IMR-90 (cell line): Measurements from ENCODE around the gene HSP90AA1. TPM values are rescaled to one million over a fixed set of nuclear protein-coding genes. Genes with fewer than 3 reads are reported as not detected.

ENCODE experiments used
- ATAC-seq: fragments of 200-7000 bp; cut with Tn5 transposase; 2 replicates; pipeline ENCODE4 v1.9.1; 2020; ENCODE audit warnings: low read depth, mild to moderate bottlenecking, moderate library complexity
- BruUV-seq: library from RNA; stranded (reverse); fragments of 400-500 nt; replicated peaks from 2 replicates; lab custom pipeline; 2021; lab: Mats Ljungman, UMichigan
- CTCF ChIA-PET: fragments of 300-600 bp; formaldehyde crosslinking; extraction: SDS; loops from one replicate; lab custom pipeline; 2021; ENCODE audit warnings: antibody characterized with exemption; lab: Yijun Ruan, JAX
- POLR2A ChIA-PET: fragments of 300-600 bp; sonication (Branson Sonifier 250); formaldehyde crosslinking; loops from one replicate; lab custom pipeline; 2022; ENCODE audit warnings: antibody characterized with exemption; ENCODE audit not compliant: unreplicated experiment; lab: Charles Lee
- DNase-seq: peaks from one replicate; pipeline ENCODE4 v3.0.0; 2013
- H2AFZ ChIP-seq: replicated peaks from 2 replicates; pipeline ENCODE3; 2013; ENCODE audit warnings: low read length, mild to moderate bottlenecking; ENCODE audit not compliant: poor library complexity
- H2AK5ac ChIP-seq: 2 replicates; pipeline ENCODE4 v1.6.1; 2013; ENCODE audit warnings: low read depth, low read length, inconsistent platforms
- H2AK9ac ChIP-seq: replicated peaks from 2 replicates; pipeline ENCODE3; 2013; ENCODE audit warnings: mild to moderate bottlenecking, low read depth, low read length, moderate library complexity; ENCODE audit not compliant: poor library complexity
- H2BK120ac ChIP-seq: 2 replicates; pipeline ENCODE4 v1.6.1; 2013; ENCODE audit warnings: low read depth, low read length, inconsistent platforms
- H2BK15ac ChIP-seq: 3 replicates; pipeline ENCODE4 v1.6.1; 2013; ENCODE audit warnings: low read depth, low read length, inconsistent platforms
- H2BK20ac ChIP-seq: 2 replicates; pipeline ENCODE4 v1.6.1; 2013; ENCODE audit warnings: low read depth, mild to moderate bottlenecking, inconsistent platforms, low read length, moderate library complexity
- H2BK5ac ChIP-seq: 2 replicates; pipeline ENCODE4 v1.6.1; 2013; ENCODE audit warnings: mild to moderate bottlenecking, low read depth, low read length, inconsistent platforms; ENCODE audit not compliant: poor library complexity, severe bottlenecking
- H3K14ac ChIP-seq: replicated peaks from 2 replicates; pipeline ENCODE4 v1.6.1; 2013; ENCODE audit warnings: low read depth, low read length, inconsistent platforms
- H3K18ac ChIP-seq: 2 replicates; pipeline ENCODE4 v1.6.1; 2013; ENCODE audit warnings: low read depth, low read length, control low read depth
- H3K23ac ChIP-seq: 2 replicates; pipeline ENCODE4 v1.6.1; 2013; ENCODE audit warnings: low read depth, low read length, inconsistent platforms
- H3K27ac ChIP-seq: 2 replicates; pipeline ENCODE4 v1.5.1; 2013; ENCODE audit warnings: mild to moderate bottlenecking, control low read depth, low read length; ENCODE audit not compliant: insufficient read depth
- H3K27me3 ChIP-seq: 2 replicates; pipeline ENCODE4 v1.6.1; 2013; ENCODE audit warnings: low read length; ENCODE audit not compliant: control insufficient read depth, insufficient read depth
- H3K36me3 ChIP-seq: 2 replicates; pipeline ENCODE4 v1.6.1; 2013; ENCODE audit warnings: low read length, mixed read lengths; ENCODE audit not compliant: control insufficient read depth, insufficient read depth
- H3K4ac ChIP-seq: 2 replicates; pipeline ENCODE4 v1.6.1; 2013; ENCODE audit warnings: low read depth, low read length, inconsistent platforms
- H3K4me1 ChIP-seq: 2 replicates; pipeline ENCODE4 v1.6.1; 2013; ENCODE audit warnings: low read length, mixed read lengths; ENCODE audit not compliant: control insufficient read depth, insufficient read depth
- H3K4me2 ChIP-seq: 2 replicates; pipeline ENCODE4 v1.6.1; 2013; ENCODE audit warnings: low read depth, mild to moderate bottlenecking, control low read depth, low read length, moderate library complexity
- H3K4me3 ChIP-seq: 2 replicates; pipeline ENCODE4 v1.5.1; 2013; ENCODE audit warnings: low read depth, mild to moderate bottlenecking, control low read depth, low read length, moderate library complexity; ENCODE audit not compliant: insufficient read depth
- H3K56ac ChIP-seq: 2 replicates; pipeline ENCODE4 v1.6.1; 2013; ENCODE audit warnings: low read length, inconsistent platforms; ENCODE audit not compliant: insufficient read depth; ENCODE audit errors: extremely low read depth
- H3K79me1 ChIP-seq, 2 experiments: 2 replicates each; pipeline ENCODE4 v1.6.1; 2013; ENCODE audit warnings: low read length in 2 of 2, inconsistent platforms in 1 of 2, low read depth in 1 of 2
- H3K9ac ChIP-seq: 2 replicates; pipeline ENCODE4 v1.6.1; 2013; ENCODE audit warnings: low read depth, low read length, control low read depth
- H3K9me1 ChIP-seq: 2 replicates; pipeline ENCODE4 v1.6.1; 2013; ENCODE audit warnings: low read length, inconsistent platforms; ENCODE audit not compliant: insufficient read depth
- H3K9me3 ChIP-seq: 2 replicates; pipeline ENCODE4 v1.6.1; 2013; ENCODE audit warnings: low read length; ENCODE audit not compliant: control insufficient read depth, insufficient read depth
- H4K20me1 ChIP-seq: 2 replicates; pipeline ENCODE4 v1.6.1; 2013; ENCODE audit warnings: low read length, inconsistent platforms; ENCODE audit not compliant: insufficient read depth
- H4K5ac ChIP-seq: 2 replicates; pipeline ENCODE4 v1.6.1; 2013; ENCODE audit warnings: mild to moderate bottlenecking, low read depth, low read length, control low read depth
- H4K8ac ChIP-seq, 2 experiments: 2 replicates each; pipeline ENCODE4 v1.6.1; 2013; ENCODE audit warnings: low read depth in 2 of 2, low read length in 2 of 2, control low read depth in 1 of 2, inconsistent platforms in 1 of 2
- H4K91ac ChIP-seq: 2 replicates; pipeline ENCODE4 v1.6.1; 2013; ENCODE audit warnings: low read depth, low read length, inconsistent platforms; ENCODE audit not compliant: insufficient read depth
- BHLHE40 ChIP-seq: fragments of 150-350 bp; IDR thresholded peaks from 2 replicates; pipeline ENCODE4 v1.6.1; 2016; ENCODE audit warnings: mild to moderate bottlenecking, low read depth, low read length
- CEBPB ChIP-seq: IDR thresholded peaks from 2 replicates; pipeline ENCODE4 v1.6.1; 2012; ENCODE audit warnings: low read depth, low read length, improper control_type of control experiment
- CHD1 ChIP-seq: IDR thresholded peaks from 2 replicates; pipeline ENCODE4 v1.6.1; 2012; ENCODE audit warnings: low read depth, low read length, improper control_type of control experiment
- FOS ChIP-seq: fragments of 150-350 bp; IDR thresholded peaks from 2 replicates; pipeline ENCODE4 v1.6.1; 2016; ENCODE audit warnings: low read depth, low read length
- MAFK ChIP-seq: IDR thresholded peaks from 2 replicates; pipeline ENCODE4 v1.6.1; 2012; ENCODE audit warnings: low read depth, low read length, improper control_type of control experiment
- MXI1 ChIP-seq: IDR thresholded peaks from 2 replicates; pipeline ENCODE4 v1.6.1; 2012; ENCODE audit warnings: low read depth, mild to moderate bottlenecking, low read length, moderate library complexity, borderline replicate concordance
- NFE2L2 ChIP-seq: fragments of 150-350 bp; IDR thresholded peaks from 2 replicates; pipeline ENCODE4 v1.6.1; 2016; ENCODE audit warnings: low read depth, mild to moderate bottlenecking, low read length
- POLR2A ChIP-seq: IDR thresholded peaks from 2 replicates; pipeline ENCODE4 v1.6.1; 2012; ENCODE audit warnings: mild to moderate bottlenecking, low read depth, low read length
- RAD21 ChIP-seq: IDR thresholded peaks from 2 replicates; pipeline ENCODE4 v1.6.1; 2012; ENCODE audit warnings: low read length, improper control_type of control experiment
- RCOR1 ChIP-seq: IDR thresholded peaks from 2 replicates; pipeline ENCODE4 v1.6.1; 2012; ENCODE audit warnings: mild to moderate bottlenecking, low read length, improper control_type of control experiment; ENCODE audit not compliant: insufficient replicate concordance
- RFX5 ChIP-seq: IDR thresholded peaks from 2 replicates; pipeline ENCODE4 v1.8.0; 2012; ENCODE audit warnings: low read depth, mild to moderate bottlenecking, low read length, moderate library complexity
- SMC3 ChIP-seq: fragments of 150-350 bp; IDR thresholded peaks from 2 replicates; pipeline ENCODE4 v1.6.1; 2016; ENCODE audit warnings: low read depth, mild to moderate bottlenecking, antibody characterized with exemption, low read length, moderate library complexity
- WGBS, 2 experiments: methylation state at CpG; one replicate each; pipeline versions ENCODE4 v1.1.5 to v1.1.7; 2013; ENCODE audit warnings: missing lambda C conversion rate in 2 of 2; ENCODE audit not compliant: insufficient read length in 1 of 2; ENCODE audit errors: extremely low coverage in 2 of 2; 5-methylcytosine and 5-hydroxymethylcytosine counted together
- dilution Hi-C: fragments of 300-500 bp; cut with HindIII; formaldehyde crosslinking; loops from one replicate; pipeline ENCODE4 v1.14.3; 2018; ENCODE audit warnings: low sequenced_read_pairs; ENCODE audit not compliant: unreplicated experiment
- in situ Hi-C: fragments of 300-500 bp; cut with MboI; formaldehyde crosslinking; loops from 3 replicates; pipeline ENCODE4 v1.14.3; 2019; ENCODE audit warnings: low sequenced_read_pairs, inconsistent platforms, mixed read lengths
- intact Hi-C: fragments of 100-400 bp; cut with micrococcal nuclease; formaldehyde crosslinking; loops from 2 replicates; pipeline ENCODE4 v1.10.0; 2022
- polyA plus RNA-seq, 3 experiments: library from polyadenylated mRNA; depleted of rRNA; stranded (reverse); fragments of >200 nt; gene quantifications; 2 replicates each; pipeline ENCODE4 v1.2.3, GENCODE V29; 2012; ENCODE audit warnings: low replicate concordance in 1 of 3
- total RNA-seq: library from RNA; depleted of rRNA; stranded (reverse); fragments of >200 nt; gene quantifications from 2 replicates; pipeline ENCODE4 v1.2.3, GENCODE V29; 2012
- TF ChIP-seq, protein P1 (sequence below): conservative IDR thresholded peaks from 2 replicates; pipeline ENCODE4 v1.5.1; 2012; ENCODE audit warnings: mild to moderate bottlenecking, low read depth, low read length, improper control_type of control experiment
- TF ChIP-seq, protein P2 (sequence below): fragments of 150-350 bp; IDR thresholded peaks from 2 replicates; pipeline ENCODE4 v1.6.1; 2017; ENCODE audit warnings: mild to moderate bottlenecking, antibody characterized with exemption, low read length, low read depth
- TF ChIP-seq, protein P3 (sequence below): fragments of 150-350 bp; IDR thresholded peaks from 2 replicates; pipeline ENCODE4 v1.6.1; 2016; ENCODE audit warnings: low read depth, mild to moderate bottlenecking, low read length, moderate library complexity, borderline replicate concordance

Gene HSP90AA1
- total and polyA plus RNA-seq, 2 of the 4 experiments (the other 2 are of a cell fraction), result 535 to 578 TPM

- WGBS, 2 experiments, result 95% methylated on average over 4 of the region's 7 CpGs; no CpG with 5 or more reads in 1 of the 2 experiments
- intact Hi-C loops, result no loop called here
- in situ Hi-C loops, result loop anchor here (25.0 kb wide), 1 partner anchor 231 kb away; the partner anchor contains the start of genes MOK and ZNF839
- TF ChIP-seq SMC3 (no peak), NFE2L2 (no peak), MAFK (no peak), BHLHE40 (no peak), RCOR1 (no peak), MXI1 (no peak), RAD21 (no peak), RFX5 (no peak), CHD1 (no peak), CEBPB (no peak), POLR2A (no peak), FOS (no peak)
- TF ChIP-seq, protein P1, sequence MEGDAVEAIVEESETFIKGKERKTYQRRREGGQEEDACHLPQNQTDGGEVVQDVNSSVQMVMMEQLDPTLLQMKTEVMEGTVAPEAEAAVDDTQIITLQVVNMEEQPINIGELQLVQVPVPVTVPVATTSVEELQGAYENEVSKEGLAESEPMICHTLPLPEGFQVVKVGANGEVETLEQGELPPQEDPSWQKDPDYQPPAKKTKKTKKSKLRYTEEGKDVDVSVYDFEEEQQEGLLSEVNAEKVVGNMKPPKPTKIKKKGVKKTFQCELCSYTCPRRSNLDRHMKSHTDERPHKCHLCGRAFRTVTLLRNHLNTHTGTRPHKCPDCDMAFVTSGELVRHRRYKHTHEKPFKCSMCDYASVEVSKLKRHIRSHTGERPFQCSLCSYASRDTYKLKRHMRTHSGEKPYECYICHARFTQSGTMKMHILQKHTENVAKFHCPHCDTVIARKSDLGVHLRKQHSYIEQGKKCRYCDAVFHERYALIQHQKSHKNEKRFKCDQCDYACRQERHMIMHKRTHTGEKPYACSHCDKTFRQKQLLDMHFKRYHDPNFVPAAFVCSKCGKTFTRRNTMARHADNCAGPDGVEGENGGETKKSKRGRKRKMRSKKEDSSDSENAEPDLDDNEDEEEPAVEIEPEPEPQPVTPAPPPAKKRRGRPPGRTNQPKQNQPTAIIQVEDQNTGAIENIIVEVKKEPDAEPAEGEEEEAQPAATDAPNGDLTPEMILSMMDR, result no peak
- TF ChIP-seq, protein P2, sequence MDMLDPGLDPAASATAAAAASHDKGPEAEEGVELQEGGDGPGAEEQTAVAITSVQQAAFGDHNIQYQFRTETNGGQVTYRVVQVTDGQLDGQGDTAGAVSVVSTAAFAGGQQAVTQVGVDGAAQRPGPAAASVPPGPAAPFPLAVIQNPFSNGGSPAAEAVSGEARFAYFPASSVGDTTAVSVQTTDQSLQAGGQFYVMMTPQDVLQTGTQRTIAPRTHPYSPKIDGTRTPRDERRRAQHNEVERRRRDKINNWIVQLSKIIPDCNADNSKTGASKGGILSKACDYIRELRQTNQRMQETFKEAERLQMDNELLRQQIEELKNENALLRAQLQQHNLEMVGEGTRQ, result no peak
- TF ChIP-seq, protein P3, sequence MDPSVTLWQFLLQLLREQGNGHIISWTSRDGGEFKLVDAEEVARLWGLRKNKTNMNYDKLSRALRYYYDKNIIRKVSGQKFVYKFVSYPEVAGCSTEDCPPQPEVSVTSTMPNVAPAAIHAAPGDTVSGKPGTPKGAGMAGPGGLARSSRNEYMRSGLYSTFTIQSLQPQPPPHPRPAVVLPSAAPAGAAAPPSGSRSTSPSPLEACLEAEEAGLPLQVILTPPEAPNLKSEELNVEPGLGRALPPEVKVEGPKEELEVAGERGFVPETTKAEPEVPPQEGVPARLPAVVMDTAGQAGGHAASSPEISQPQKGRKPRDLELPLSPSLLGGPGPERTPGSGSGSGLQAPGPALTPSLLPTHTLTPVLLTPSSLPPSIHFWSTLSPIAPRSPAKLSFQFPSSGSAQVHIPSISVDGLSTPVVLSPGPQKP, result no peak
Observed at GRCh38 chr14:102081231-102082080, 5.4 kb downstream of the HSP90AA1 start.

More at GRCh38 chr14:102081231-102082080, 5.4 kb downstream of the HSP90AA1 start:
- H3K27ac ChIP-seq, result no peak overlapping the region
- no peak overlapping the region for H3K4ac ChIP-seq
- H3K79me1 ChIP-seq, result peaks cover 20 to 49% of the 10 kb centered on the region in 2 experiments
- no peak overlapping the region for H3K4me2 ChIP-seq
- peak overlapping the region; percentile 69; the same call in 1 of the 2 replicates for H3K23ac ChIP-seq
- BruUV-seq, result no TSS peak
- no peak overlapping the region for H3K56ac ChIP-seq
- no peak overlapping the region for H3K9ac ChIP-seq
- H3K18ac ChIP-seq, result no peak overlapping the region
- H2AK5ac ChIP-seq, result no peak overlapping the region
- no peak overlapping the region for H2BK15ac ChIP-seq
- CTCF ChIA-PET, result no interaction called here
- ATAC-seq (no peak), DNase-seq (no peak)
- no peak overlapping the region for H2AK9ac ChIP-seq
- no peak overlapping the region for H4K91ac ChIP-seq
- no peaks in the 10 kb centered on the region; the same call in 1 of the 2 replicates for H3K9me1 ChIP-seq
- dilution Hi-C loops, result no loop called here
- POLR2A ChIA-PET, result no interaction called here
- H2BK20ac ChIP-seq, result no peak overlapping the region
- H2BK120ac ChIP-seq, result no peak overlapping the region
- H4K8ac ChIP-seq, result peak overlapping the region in 1 of 2 experiments; percentile 6; a peak in 1 of 4 replicates
- H3K4me1 ChIP-seq, result peaks cover 5% of the 10 kb centered on the region
- no peak overlapping the region for H3K14ac ChIP-seq
- H3K4me3 ChIP-seq, result no peak overlapping the region
- no peak overlapping the region for H4K5ac ChIP-seq
- H4K20me1 ChIP-seq, result peaks cover 62% of the 10 kb centered on the region
- H3K36me3 ChIP-seq, result peaks cover 65% of the 10 kb centered on the region
- H2BK5ac ChIP-seq, result no peak overlapping the region
- H3K9me3 ChIP-seq, result no peaks in the 10 kb centered on the region
- no peak overlapping the region for H2AFZ ChIP-seq
- no peaks in the 10 kb centered on the region for H3K27me3 ChIP-seq
